ENCODE data around the gene RHCE. TPM values are rescaled to one million over a fixed set of nuclear protein-coding genes. Genes with fewer than 3 reads are reported as not detected.
"Not testable (repeated sequence)": the region's sequence is repeated elsewhere in the genome, so short reads cannot be mapped to it uniquely, and the experiment has no call there.

The RHCE gene
- polyA plus RNA-seq, 2 donors: 0.20 to 0.73 TPM

DNA sequence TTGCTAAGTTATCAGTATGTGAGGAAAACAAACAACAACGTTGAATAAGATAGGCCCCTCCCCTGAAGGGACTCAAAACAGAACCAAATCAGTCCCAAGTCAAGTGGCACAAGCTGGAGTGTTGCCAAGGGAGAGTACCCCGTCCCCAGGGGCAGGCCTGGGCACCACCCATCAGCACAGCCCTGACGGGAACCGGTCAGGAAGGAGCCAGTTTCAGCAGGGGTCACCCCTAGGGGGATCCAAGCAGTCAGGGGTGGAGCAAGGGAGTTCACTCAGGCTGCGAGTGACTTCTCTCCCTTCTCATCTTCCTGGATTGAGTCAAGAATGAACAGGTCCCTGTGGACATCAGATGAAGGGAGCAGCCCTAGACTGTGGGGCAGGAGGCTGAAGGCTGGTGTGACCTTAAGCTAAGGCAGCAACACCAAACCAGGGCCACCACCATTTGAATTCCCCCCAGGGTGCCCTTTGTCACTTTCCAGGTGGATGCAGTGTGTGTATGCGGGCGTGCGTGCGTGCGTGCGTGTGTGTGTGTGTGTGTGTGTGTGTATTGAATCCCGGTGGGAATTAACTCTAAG, 14.8 kb downstream of the RHCE start:
- not testable (repeated sequence) for H3K4me1 ChIP-seq (ENCODE audit: control insufficient read depth in 2 of 2, insufficient read depth in 2 of 2, low read length in 1 of 2); H3K4me3 ChIP-seq (ENCODE audit: low read depth in 1 of 2, low read length in 2 of 2); H3K9me3 ChIP-seq (ENCODE audit: control insufficient read depth in 2 of 2, insufficient read depth in 1 of 2, low read depth in 1 of 2, low read length in 1 of 2); H3K27me3 ChIP-seq (ENCODE audit: control insufficient read depth in 1 of 2, insufficient read depth in 2 of 2, low read length in 2 of 2); H3K27ac ChIP-seq (ENCODE audit: low read depth in 2 of 2, low read length in 1 of 2); H3K36me3 ChIP-seq (ENCODE audit: control insufficient read depth in 2 of 2, insufficient read depth in 2 of 2, low read length in 1 of 2)
- 75 to 78% methylated on average over 7 to 9 of the region's 12 CpGs for WGBS, 2 donors

DNA sequence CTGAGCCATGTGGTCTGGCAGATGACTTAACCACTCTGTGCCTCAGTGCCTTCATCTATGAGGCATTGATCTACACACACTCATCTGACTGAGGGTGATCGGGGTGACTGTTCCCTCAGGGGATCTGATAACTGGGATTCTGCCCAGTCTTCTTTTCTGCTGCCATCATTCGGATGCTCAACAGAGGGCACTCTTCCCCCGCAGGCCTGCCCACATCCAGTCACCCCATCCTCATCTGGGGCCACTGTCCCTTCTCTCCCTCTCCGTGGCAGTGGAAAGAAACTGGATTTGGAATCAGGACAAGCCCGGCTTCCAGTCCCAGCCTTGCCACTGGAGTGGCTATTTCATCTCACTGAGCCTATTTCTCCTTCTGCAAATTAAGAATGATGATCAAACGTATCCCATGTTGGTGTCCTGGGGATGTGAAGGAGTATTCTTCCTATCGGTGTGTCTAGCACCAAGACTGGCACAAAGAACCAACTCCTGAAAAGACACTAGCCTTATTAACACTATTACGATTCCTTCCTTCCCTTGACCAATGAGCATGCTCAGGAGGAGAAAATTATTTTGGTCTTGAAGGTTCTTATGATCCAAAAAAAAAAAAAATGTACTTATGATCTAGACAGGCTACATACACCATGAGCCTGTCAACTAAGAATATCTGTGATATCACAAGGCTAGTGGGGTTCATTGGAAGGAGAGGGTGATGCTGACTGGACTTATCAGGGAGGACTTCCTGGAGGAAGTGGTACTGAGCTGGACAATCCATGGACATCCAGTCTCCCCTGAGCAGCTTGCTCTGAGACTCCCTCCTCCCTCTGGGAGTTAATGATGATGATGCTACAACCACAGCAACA, 17.4 kb downstream of the RHCE start:
- not testable (repeated sequence) for H3K4me1 ChIP-seq (ENCODE audit: control insufficient read depth in 2 of 2, insufficient read depth in 2 of 2, low read length in 1 of 2); H3K4me3 ChIP-seq (ENCODE audit: low read depth in 1 of 2, low read length in 2 of 2); H3K27ac ChIP-seq (ENCODE audit: low read depth in 2 of 2, low read length in 1 of 2); H3K36me3 ChIP-seq (ENCODE audit: control insufficient read depth in 2 of 2, insufficient read depth in 2 of 2, low read length in 1 of 2); H3K27me3 ChIP-seq (ENCODE audit: control insufficient read depth in 1 of 2, insufficient read depth in 2 of 2, low read length in 2 of 2); H3K9me3 ChIP-seq (ENCODE audit: control insufficient read depth in 2 of 2, insufficient read depth in 1 of 2, low read depth in 1 of 2, low read length in 1 of 2)
- WGBS, 2 donors: 13 to 19% methylated on average over 5 to 6 of the region's 8 CpGs

DNA sequence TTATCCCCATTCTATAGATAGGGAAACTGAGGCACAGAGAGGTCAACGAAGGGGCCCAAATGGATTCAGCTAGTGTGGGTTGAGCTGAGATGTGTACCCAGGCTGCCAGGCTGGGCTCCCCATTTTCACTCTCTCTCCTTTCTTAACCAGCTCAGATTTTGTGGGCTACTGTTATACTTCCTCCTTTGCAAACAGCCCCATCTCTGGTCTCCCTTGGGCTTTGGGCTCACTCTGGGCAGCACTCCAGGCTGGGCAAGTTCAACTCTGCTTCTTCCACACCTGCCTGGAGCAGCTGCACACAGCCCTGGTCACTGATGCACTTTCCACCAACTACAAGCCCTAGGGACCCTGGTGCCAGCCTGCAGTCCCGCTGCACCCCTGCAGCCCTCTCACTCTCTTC, 22.5 kb downstream of the RHCE start:
- H3K4me3 ChIP-seq (ENCODE audit: low read depth in 1 of 2, low read length in 2 of 2); H3K27ac ChIP-seq (ENCODE audit: low read depth in 2 of 2, low read length in 1 of 2); H3K9me3 ChIP-seq (ENCODE audit: control insufficient read depth in 2 of 2, insufficient read depth in 1 of 2, low read depth in 1 of 2, low read length in 1 of 2); H3K4me1 ChIP-seq (ENCODE audit: control insufficient read depth in 2 of 2, insufficient read depth in 2 of 2, low read length in 1 of 2); H3K27me3 ChIP-seq (ENCODE audit: control insufficient read depth in 1 of 2, insufficient read depth in 2 of 2, low read length in 2 of 2); H3K36me3 ChIP-seq (ENCODE audit: control insufficient read depth in 2 of 2, insufficient read depth in 2 of 2, low read length in 1 of 2): not testable (repeated sequence)
- no CpG with 5 or more reads among the region's 2 CpGs for WGBS, 2 donors

DNA sequence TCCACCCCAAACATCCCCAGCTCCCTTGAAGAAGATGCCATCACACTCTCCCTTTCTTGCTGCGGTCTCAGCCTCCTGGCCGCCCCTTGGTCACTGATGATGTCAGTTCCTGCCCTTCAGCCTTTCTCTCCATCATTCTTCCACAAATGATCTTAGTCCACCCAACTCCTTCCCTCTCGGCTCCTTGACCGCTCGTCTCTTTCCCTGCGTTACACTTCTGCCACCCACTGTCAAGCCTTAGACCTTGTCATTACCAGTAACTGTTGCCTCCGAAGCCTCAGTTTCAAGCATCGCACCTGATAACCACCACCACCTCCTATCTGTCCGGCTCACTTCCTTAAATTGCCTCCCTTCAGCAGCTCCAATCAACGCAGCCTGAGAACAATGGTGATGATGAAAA, 23.1 kb downstream of the RHCE start:
- not testable (repeated sequence) for H3K9me3 ChIP-seq (ENCODE audit: control insufficient read depth in 2 of 2, insufficient read depth in 1 of 2, low read depth in 1 of 2, low read length in 1 of 2); H3K36me3 ChIP-seq (ENCODE audit: control insufficient read depth in 2 of 2, insufficient read depth in 2 of 2, low read length in 1 of 2); H3K4me3 ChIP-seq (ENCODE audit: low read depth in 1 of 2, low read length in 2 of 2); H3K4me1 ChIP-seq (ENCODE audit: control insufficient read depth in 2 of 2, insufficient read depth in 2 of 2, low read length in 1 of 2); H3K27me3 ChIP-seq (ENCODE audit: control insufficient read depth in 1 of 2, insufficient read depth in 2 of 2, low read length in 2 of 2); H3K27ac ChIP-seq (ENCODE audit: low read depth in 2 of 2, low read length in 1 of 2)
- 74 to 81% methylated on average over 4 to 5 of the region's 10 CpGs for WGBS, 2 donors

DNA sequence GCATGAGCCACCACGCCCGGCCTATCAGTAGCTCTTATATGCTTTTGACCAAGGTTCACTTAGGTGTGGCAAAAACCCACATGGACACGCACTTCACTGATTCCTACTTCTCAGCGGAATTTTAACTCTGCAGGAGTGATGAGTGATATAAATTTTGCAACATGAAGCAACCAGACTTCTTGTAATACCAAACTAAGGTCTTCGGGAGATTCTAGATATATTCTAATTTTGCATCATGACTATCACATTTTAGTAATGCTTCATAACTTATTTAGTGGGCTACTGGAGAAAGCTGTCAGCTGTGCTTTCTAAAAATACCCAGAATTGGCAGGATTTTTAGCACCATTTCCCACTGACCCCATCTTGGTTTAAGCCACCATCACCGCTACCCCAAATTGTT, 27.8 kb downstream of the RHCE start:
- Histone ChIP-seq H3K9me3 (ENCODE audit: control insufficient read depth in 2 of 2, insufficient read depth in 1 of 2, low read depth in 1 of 2, low read length in 1 of 2) (no peaks in the 10 kb centered on the region), H3K36me3 (ENCODE audit: control insufficient read depth in 2 of 2, insufficient read depth in 2 of 2, low read length in 1 of 2) (no peaks in the 10 kb centered on the region), H3K27ac (ENCODE audit: low read depth in 2 of 2, low read length in 1 of 2) (no peak overlapping the region), H3K27me3 (ENCODE audit: control insufficient read depth in 1 of 2, insufficient read depth in 2 of 2, low read length in 2 of 2) (no peaks in the 10 kb centered on the region), H3K4me1 (ENCODE audit: control insufficient read depth in 2 of 2, insufficient read depth in 2 of 2, low read length in 1 of 2) (no peaks in the 10 kb centered on the region), H3K4me3 (ENCODE audit: low read depth in 1 of 2, low read length in 2 of 2) (no peak overlapping the region)
- 88 to 93% methylated on average over 6 of the region's 6 CpGs for WGBS, 2 donors

DNA sequence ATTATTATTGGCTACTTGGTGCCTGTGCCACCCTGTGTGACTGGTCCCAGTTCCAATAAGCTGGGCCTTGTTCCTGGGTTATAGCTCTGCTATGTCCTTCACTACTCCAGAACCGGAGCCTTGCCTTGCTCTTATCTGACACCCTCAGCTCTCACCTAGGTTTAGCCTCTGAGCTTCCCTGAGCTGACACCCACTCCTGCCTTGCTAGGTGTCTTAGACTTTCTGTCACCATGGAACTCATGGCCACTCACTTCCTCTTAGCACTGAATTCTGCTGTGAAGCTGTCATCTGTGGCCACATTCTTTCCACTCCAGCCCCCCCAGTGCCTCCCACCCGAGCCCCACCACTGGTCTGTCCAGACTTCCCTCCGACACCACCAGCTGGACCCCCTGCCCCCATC, 30.9 kb downstream of the RHCE start:
- H3K27me3 ChIP-seq (ENCODE audit: control insufficient read depth in 1 of 2, insufficient read depth in 2 of 2, low read length in 2 of 2); H3K4me3 ChIP-seq (ENCODE audit: low read depth in 1 of 2, low read length in 2 of 2); H3K36me3 ChIP-seq (ENCODE audit: control insufficient read depth in 2 of 2, insufficient read depth in 2 of 2, low read length in 1 of 2); H3K27ac ChIP-seq (ENCODE audit: low read depth in 2 of 2, low read length in 1 of 2); H3K4me1 ChIP-seq (ENCODE audit: control insufficient read depth in 2 of 2, insufficient read depth in 2 of 2, low read length in 1 of 2); H3K9me3 ChIP-seq (ENCODE audit: control insufficient read depth in 2 of 2, insufficient read depth in 1 of 2, low read depth in 1 of 2, low read length in 1 of 2): not testable (repeated sequence)
- WGBS, 2 donors: 73 to 75% methylated on average over 3 of the region's 3 CpGs

DNA sequence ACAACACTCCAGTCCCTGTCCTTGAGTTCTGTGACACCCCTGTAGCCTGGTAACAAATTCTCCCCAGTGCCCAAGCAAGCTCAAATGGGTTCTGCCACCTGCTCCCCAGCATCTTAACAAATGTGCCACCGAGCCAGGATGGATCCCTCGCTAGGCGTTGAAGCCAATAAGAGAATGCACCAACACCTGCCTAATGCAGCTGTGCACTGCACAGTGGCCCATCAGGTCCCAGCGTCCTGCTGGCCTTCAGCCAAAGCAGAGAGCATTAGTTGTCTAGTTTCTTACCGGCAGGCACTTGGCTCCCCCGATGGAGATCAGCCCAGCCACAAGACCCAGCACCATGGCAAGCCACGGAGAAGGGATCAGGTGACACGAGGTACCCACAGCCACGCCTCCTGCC, 31.9 kb downstream of the RHCE start:
- H3K27ac ChIP-seq (ENCODE audit: low read depth in 2 of 2, low read length in 1 of 2); H3K9me3 ChIP-seq (ENCODE audit: control insufficient read depth in 2 of 2, insufficient read depth in 1 of 2, low read depth in 1 of 2, low read length in 1 of 2); H3K36me3 ChIP-seq (ENCODE audit: control insufficient read depth in 2 of 2, insufficient read depth in 2 of 2, low read length in 1 of 2); H3K4me3 ChIP-seq (ENCODE audit: low read depth in 1 of 2, low read length in 2 of 2); H3K27me3 ChIP-seq (ENCODE audit: control insufficient read depth in 1 of 2, insufficient read depth in 2 of 2, low read length in 2 of 2); H3K4me1 ChIP-seq (ENCODE audit: control insufficient read depth in 2 of 2, insufficient read depth in 2 of 2, low read length in 1 of 2): not testable (repeated sequence)
- WGBS, 2 donors: 61 to 68% methylated on average over 8 to 9 of the region's 9 CpGs

DNA sequence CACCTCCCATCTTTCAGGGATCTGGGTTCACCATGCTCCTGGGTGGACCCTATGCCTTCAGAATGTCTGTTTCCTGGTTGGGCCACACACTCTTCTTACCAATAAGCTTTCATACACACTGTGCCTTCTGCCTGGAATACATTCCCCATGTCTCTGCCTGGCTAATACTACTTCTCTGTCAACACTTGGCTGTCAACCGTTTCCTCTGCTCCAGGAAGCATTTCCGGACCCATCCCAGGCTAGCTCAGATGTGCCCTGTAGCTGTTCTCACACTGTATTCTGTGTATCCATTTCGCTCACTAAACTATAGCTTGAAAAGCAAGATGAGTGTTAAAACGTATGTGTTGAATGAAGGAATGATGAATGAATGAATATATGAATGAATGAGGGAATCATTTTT, 33.5 kb downstream of the RHCE start:
- 58 to 66% methylated on average over 4 of the region's 4 CpGs for WGBS, 2 donors
- H3K27ac ChIP-seq (ENCODE audit: low read depth in 2 of 2, low read length in 1 of 2); H3K4me1 ChIP-seq (ENCODE audit: control insufficient read depth in 2 of 2, insufficient read depth in 2 of 2, low read length in 1 of 2); H3K27me3 ChIP-seq (ENCODE audit: control insufficient read depth in 1 of 2, insufficient read depth in 2 of 2, low read length in 2 of 2); H3K36me3 ChIP-seq (ENCODE audit: control insufficient read depth in 2 of 2, insufficient read depth in 2 of 2, low read length in 1 of 2); H3K9me3 ChIP-seq (ENCODE audit: control insufficient read depth in 2 of 2, insufficient read depth in 1 of 2, low read depth in 1 of 2, low read length in 1 of 2); H3K4me3 ChIP-seq (ENCODE audit: low read depth in 1 of 2, low read length in 2 of 2): not testable (repeated sequence)

DNA sequence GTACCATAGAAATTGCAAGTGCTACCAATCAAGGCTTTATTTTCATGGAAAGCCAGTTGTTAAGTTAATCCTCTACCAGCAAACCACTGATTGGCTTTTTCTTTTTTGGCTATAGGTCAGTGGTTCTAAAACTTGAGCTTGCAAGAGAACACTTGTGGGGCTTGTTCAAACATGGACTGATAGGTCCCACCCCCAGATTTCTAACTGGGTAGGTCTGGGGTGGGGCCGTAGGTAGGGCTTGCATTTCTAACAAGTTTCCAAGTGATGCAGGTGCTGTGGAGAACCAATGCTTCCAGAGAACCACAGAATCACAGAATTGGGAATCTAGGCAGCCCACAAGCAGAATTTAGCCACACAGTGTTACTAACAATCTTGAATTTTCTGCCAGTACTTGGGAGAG, 36.8 kb downstream of the RHCE start:
- not testable (repeated sequence) for H3K27ac ChIP-seq (ENCODE audit: low read depth in 2 of 2, low read length in 1 of 2); H3K4me3 ChIP-seq (ENCODE audit: low read depth in 1 of 2, low read length in 2 of 2)
- WGBS, 2 donors: no CpG with 5 or more reads among the region's 1 CpG

DNA sequence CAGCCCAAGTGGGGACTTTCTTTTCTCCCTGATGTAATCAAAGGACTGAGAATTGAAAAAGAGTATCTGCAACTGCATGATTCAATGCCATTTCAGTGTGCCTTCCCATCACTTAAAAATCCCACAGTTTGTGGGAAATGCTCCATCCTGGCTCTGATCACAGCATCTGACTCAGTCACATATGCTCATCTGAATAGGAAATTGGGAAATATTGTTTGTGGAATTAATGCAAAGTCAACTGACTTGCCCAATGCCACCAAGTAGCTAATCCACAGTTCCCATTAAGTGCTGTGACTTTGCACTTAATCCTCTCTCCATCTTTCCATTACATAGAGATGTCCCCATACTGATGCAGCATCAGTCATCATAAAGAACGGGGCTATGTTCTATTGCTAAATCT, 37.5 kb downstream of the RHCE start:
- H3K4me1 ChIP-seq (ENCODE audit: control insufficient read depth in 2 of 2, insufficient read depth in 2 of 2, low read length in 1 of 2); H3K27ac ChIP-seq (ENCODE audit: low read depth in 2 of 2, low read length in 1 of 2); H3K9me3 ChIP-seq (ENCODE audit: control insufficient read depth in 2 of 2, insufficient read depth in 1 of 2, low read depth in 1 of 2, low read length in 1 of 2); H3K36me3 ChIP-seq (ENCODE audit: control insufficient read depth in 2 of 2, insufficient read depth in 2 of 2, low read length in 1 of 2); H3K27me3 ChIP-seq (ENCODE audit: control insufficient read depth in 1 of 2, insufficient read depth in 2 of 2, low read length in 2 of 2); H3K4me3 ChIP-seq (ENCODE audit: low read depth in 1 of 2, low read length in 2 of 2): not testable (repeated sequence)
- WGBS, 2 donors: 79 to 90% methylated on average over 1 of the region's 1 CpG

More for the DNA sequence above, 36.8 kb downstream of the RHCE start:
- H3K27me3 ChIP-seq (ENCODE audit: control insufficient read depth in 1 of 2, insufficient read depth in 2 of 2, low read length in 2 of 2); H3K4me1 ChIP-seq (ENCODE audit: control insufficient read depth in 2 of 2, insufficient read depth in 2 of 2, low read length in 1 of 2); H3K36me3 ChIP-seq (ENCODE audit: control insufficient read depth in 2 of 2, insufficient read depth in 2 of 2, low read length in 1 of 2); H3K9me3 ChIP-seq (ENCODE audit: control insufficient read depth in 2 of 2, insufficient read depth in 1 of 2, low read depth in 1 of 2, low read length in 1 of 2): not testable (repeated sequence)
